Calu3 (cell line): Measurements from ENCODE around the gene SIVA1. TPM values are rescaled to one million over a fixed set of nuclear protein-coding genes. Genes with fewer than 3 reads are reported as not detected.

Experiments
- BruUV-seq: library from RNA; stranded (reverse); fragments of 400-500 nt; replicated peaks from 2 replicates; lab custom pipeline; 2021; lab: Mats Ljungman, UMichigan
- CTCF ChIA-PET: fragments of 300-600 bp; sonication (Branson Sonifier 250); formaldehyde crosslinking; loops from one replicate; lab custom pipeline; 2022; ENCODE audit warnings: antibody characterized with exemption; lab: Charles Lee
- DNase-seq: peaks from one replicate; pipeline ENCODE4 v3.0.0; 2022
- H3K27ac Mint-ChIP-seq: one replicate; pipeline ENCODE4 v1.8.0; 2022; ENCODE audit warnings: mixed read lengths; ENCODE audit not compliant: unreplicated experiment
- H3K27me3 Mint-ChIP-seq: one replicate; pipeline ENCODE4 v1.8.0; 2022; ENCODE audit warnings: mixed read lengths; ENCODE audit not compliant: unreplicated experiment
- H3K36me3 Mint-ChIP-seq: one replicate; pipeline ENCODE4 v1.8.0; 2022; ENCODE audit warnings: mild to moderate bottlenecking, moderate library complexity, mixed read lengths; ENCODE audit not compliant: insufficient read depth, unreplicated experiment
- H3K4me1 Mint-ChIP-seq: one replicate; pipeline ENCODE4 v1.8.0; 2022; ENCODE audit warnings: mild to moderate bottlenecking, low read depth, mixed read lengths; ENCODE audit not compliant: unreplicated experiment
- H3K4me3 Mint-ChIP-seq: one replicate; pipeline ENCODE4 v1.8.0; 2022; ENCODE audit warnings: mild to moderate bottlenecking, low read depth, moderate library complexity, mixed read lengths; ENCODE audit not compliant: unreplicated experiment
- H3K9me3 Mint-ChIP-seq: one replicate; pipeline ENCODE4 v1.8.0; 2022; ENCODE audit warnings: low read depth, mixed read lengths; ENCODE audit not compliant: unreplicated experiment
- CTCF ChIP-seq: fragments of 200-600 bp; IDR thresholded peaks from one replicate; pipeline ENCODE4 v1.8.0; 2022; ENCODE audit warnings: antibody characterized with exemption; ENCODE audit not compliant: unreplicated experiment
- intact Hi-C: fragments of 100-400 bp; cut with micrococcal nuclease; formaldehyde crosslinking; loops from one replicate; pipeline ENCODE4 v1.10.0; 2022; ENCODE audit not compliant: unreplicated experiment
- total RNA-seq: library from RNA; stranded (reverse); gene quantifications from 2 replicates; pipeline ENCODE4 v1.2.3, GENCODE V29; 2022

SIVA1 gene
- total RNA-seq, 1 experiment from 2014 or later = 72.3 TPM

GRCh38 chr14:104786091-104786586 is 33.2 kb downstream of the SIVA1 start:
- H3K4me3 Mint-ChIP-seq = no peak overlapping the region
- no peak for DNase-seq
- intact Hi-C loops = no loop called here
- BruUV-seq = no TSS peak
- no peaks in the 10 kb centered on the region for H3K4me1 Mint-ChIP-seq
- TF ChIP-seq CTCF = no peak
- CTCF ChIA-PET = no interaction called here
- H3K9me3 Mint-ChIP-seq = no peaks in the 10 kb centered on the region
- no peak overlapping the region for H3K27ac Mint-ChIP-seq
- peaks cover 10% of the 10 kb centered on the region for H3K36me3 Mint-ChIP-seq
- H3K27me3 Mint-ChIP-seq = no peaks in the 10 kb centered on the region

GRCh38 chr14:104786726-104787675 is 34.1 kb downstream of the SIVA1 start:
- peaks cover 16% of the 10 kb centered on the region for H3K36me3 Mint-ChIP-seq
- H3K27me3 Mint-ChIP-seq = no peaks in the 10 kb centered on the region
- intact Hi-C loops = no loop called here
- CTCF ChIA-PET = no interaction called here
- no peak overlapping the region for H3K27ac Mint-ChIP-seq
- no peak overlapping the region for H3K4me3 Mint-ChIP-seq
- H3K4me1 Mint-ChIP-seq = no peaks in the 10 kb centered on the region
- no TSS peak for BruUV-seq
- no peaks in the 10 kb centered on the region for H3K9me3 Mint-ChIP-seq
- no peak for DNase-seq
- TF ChIP-seq CTCF = no peak

GRCh38 chr14:104787736-104788135 is 34.8 kb downstream of the SIVA1 start:
- CTCF ChIA-PET = no interaction called here
- Mint-ChIP-seq H3K36me3 (peaks cover 12% of the 10 kb centered on the region), H3K4me3 (no peak overlapping the region), H3K27me3 (no peaks in the 10 kb centered on the region), H3K27ac (no peak overlapping the region), H3K4me1 (peaks cover 5% of the 10 kb centered on the region), H3K9me3 (no peaks in the 10 kb centered on the region)
- intact Hi-C loops = no loop called here
- DNase-seq = no peak
- no peak for TF ChIP-seq CTCF
- BruUV-seq = no TSS peak

GRCh38 chr14:104788161-104788818 is 35.3 kb downstream of the SIVA1 start:
- CTCF ChIA-PET = no interaction called here
- Mint-ChIP-seq H3K4me3 (no peak overlapping the region), H3K27me3 (no peaks in the 10 kb centered on the region), H3K4me1 (peaks cover 11% of the 10 kb centered on the region), H3K27ac (no peak overlapping the region), H3K36me3 (peaks cover 6% of the 10 kb centered on the region), H3K9me3 (no peaks in the 10 kb centered on the region)
- intact Hi-C loops = no loop called here
- BruUV-seq = no TSS peak
- TF ChIP-seq CTCF = no peak
- no peak for DNase-seq
